Kidney epithelial cell (primary cell): Measurements from ENCODE around the gene ALB. TPM values are rescaled to one million over a fixed set of nuclear protein-coding genes. Genes with fewer than 3 reads are reported as not detected.

Source experiments
- DNase-seq: peaks from one replicate; pipeline ENCODE4 v3.0.0-alpha.2; 2010; ENCODE audit warnings: low read depth
- H3K27me3 ChIP-seq: 2 replicates; pipeline ENCODE4 v1.6.0; 2011; ENCODE audit warnings: low read length; ENCODE audit not compliant: control insufficient read depth, insufficient read depth
- H3K36me3 ChIP-seq: 2 replicates; pipeline ENCODE4 v1.5.1; 2011; ENCODE audit warnings: low read length; ENCODE audit not compliant: control insufficient read depth, insufficient read depth
- H3K4me3 ChIP-seq: 2 replicates; pipeline ENCODE4 v1.5.1; 2011; ENCODE audit warnings: low read depth, mild to moderate bottlenecking, control low read depth, low read length
- total RNA-seq: library from RNA; depleted of rRNA; stranded (reverse); fragments of >200 nt; gene quantifications from 2 replicates; pipeline ENCODE4 v1.2.3, GENCODE V29; 2015
- TF ChIP-seq, protein P1 (sequence below): IDR thresholded peaks from 2 replicates; pipeline ENCODE4 v1.5.1; 2011; ENCODE audit warnings: mild to moderate bottlenecking, moderate library complexity, low read length, control low read depth, inconsistent platforms; ENCODE audit not compliant: insufficient read depth, poor library complexity, severe bottlenecking

Gene ALB
- total RNA-seq, 1 donor from 2014 or later = not detected

DNA sequence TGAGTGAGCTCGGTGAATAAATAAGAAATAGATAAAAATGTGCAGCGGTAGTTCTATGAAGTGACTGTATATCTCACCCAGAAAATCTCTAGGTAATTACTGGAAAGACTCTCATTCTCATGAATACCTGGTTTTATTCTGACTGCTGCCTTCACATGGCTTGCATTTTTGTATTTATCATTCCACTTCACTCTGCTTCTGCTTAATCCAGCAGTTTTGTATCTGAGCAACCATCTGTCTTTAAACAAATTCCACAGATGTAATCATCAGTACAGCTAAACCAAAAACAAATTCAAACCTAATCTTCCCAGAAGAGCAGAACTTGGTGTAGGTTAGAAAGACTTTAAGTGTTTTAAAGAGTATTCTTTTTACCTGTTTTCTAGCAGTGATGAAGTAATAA lies 11.2 kb upstream of the ALB start:
- TF ChIP-seq, protein P1, sequence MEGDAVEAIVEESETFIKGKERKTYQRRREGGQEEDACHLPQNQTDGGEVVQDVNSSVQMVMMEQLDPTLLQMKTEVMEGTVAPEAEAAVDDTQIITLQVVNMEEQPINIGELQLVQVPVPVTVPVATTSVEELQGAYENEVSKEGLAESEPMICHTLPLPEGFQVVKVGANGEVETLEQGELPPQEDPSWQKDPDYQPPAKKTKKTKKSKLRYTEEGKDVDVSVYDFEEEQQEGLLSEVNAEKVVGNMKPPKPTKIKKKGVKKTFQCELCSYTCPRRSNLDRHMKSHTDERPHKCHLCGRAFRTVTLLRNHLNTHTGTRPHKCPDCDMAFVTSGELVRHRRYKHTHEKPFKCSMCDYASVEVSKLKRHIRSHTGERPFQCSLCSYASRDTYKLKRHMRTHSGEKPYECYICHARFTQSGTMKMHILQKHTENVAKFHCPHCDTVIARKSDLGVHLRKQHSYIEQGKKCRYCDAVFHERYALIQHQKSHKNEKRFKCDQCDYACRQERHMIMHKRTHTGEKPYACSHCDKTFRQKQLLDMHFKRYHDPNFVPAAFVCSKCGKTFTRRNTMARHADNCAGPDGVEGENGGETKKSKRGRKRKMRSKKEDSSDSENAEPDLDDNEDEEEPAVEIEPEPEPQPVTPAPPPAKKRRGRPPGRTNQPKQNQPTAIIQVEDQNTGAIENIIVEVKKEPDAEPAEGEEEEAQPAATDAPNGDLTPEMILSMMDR = no peak
- H3K4me3 ChIP-seq = no peak overlapping the region
- H3K36me3 ChIP-seq = no peaks in the 10 kb centered on the region
- no peak for DNase-seq
- no peaks in the 10 kb centered on the region for H3K27me3 ChIP-seq

DNA sequence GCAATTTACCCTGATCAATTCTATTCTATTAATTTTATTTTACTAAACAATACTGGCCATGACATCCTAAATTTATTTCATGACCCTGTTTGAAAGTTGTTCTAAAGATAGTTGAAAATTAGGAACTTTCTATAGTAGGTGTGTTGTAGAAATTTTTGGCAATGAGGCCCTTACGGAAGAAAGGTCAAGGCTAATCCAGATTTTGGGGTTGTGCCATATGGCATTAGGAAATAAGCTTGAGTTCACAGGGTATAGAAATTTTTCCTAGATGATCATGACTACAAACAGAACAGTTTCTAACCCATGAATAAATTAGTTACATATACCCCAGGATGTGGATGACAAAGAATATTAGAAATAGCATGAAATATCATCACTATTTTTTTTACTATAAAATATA lies 7.8 kb upstream of the ALB start:
- TF ChIP-seq, protein P1 = no peak
- DNase-seq = no peak
- Histone ChIP-seq H3K27me3 (no peaks in the 10 kb centered on the region), H3K4me3 (no peak overlapping the region), H3K36me3 (no peaks in the 10 kb centered on the region)

DNA sequence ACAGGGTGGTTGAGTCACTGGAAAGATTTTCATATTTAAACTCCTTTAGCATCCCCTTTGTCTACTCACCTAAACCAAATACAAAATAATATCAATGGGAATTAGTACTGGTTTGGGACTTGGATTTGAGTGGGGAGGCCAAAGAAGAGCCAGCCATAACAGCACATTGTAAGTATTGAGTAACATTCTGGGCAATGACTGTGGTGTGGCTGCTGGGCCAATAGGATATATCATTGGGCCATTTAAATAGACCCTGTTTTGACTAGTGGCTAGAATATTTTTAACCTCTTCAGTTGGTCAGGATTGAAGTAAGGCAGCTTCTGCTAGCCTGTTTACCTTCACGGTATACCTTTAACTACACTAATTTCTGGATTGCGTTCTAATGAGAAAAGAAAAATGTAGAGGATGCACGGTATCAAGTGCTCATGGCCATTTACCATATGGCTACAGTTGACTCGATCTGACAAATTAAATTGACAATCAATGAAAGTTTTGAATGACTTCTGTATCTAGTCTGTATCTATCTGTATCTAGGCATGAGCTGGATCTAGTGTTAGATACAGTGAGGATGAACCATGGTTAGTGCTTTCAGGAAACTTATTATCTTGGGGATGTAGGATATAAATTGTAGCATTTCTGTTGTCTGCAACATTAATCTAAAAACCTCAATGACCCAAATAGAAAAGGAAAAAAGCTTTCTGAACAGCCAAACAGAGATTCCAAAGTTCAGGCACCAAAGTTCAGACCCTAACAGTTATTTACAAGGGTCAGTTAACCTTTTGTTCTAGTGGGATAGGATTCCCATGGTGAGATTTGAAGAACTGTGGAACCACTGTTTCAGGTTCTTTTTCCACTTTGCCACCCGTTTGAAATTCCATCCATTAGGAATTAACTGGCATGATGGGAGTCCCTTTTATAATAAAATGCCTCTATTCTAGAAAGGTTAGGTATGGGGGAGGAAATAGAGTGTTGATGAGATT lies 6.8 kb upstream of the ALB start:
- Histone ChIP-seq H3K36me3 (no peaks in the 10 kb centered on the region), H3K27me3 (no peaks in the 10 kb centered on the region), H3K4me3 (no peak overlapping the region)
- no peak for DNase-seq
- TF ChIP-seq, protein P1 = no peak

DNA sequence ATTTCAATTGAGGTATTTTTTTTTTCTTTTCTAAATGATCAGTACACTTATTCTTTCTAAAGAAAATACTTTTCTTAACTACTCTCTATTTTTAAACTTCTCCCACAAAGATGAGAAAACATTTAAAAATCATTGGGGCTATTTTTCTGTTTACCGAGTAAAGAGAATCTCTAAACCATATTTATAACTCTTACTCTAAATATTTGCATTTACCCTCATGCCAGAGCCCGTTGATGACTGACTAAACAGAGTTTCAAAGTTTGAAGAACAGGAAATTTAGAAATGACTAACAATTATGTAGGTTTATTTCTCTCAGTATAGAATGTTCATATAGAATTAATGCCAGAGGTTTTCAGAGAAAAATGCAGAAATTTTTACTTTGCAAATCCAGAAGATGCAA lies 2.7 kb upstream of the ALB start:
- H3K4me3 ChIP-seq = no peak overlapping the region
- DNase-seq = no peak
- no peaks in the 10 kb centered on the region for H3K27me3 ChIP-seq
- no peaks in the 10 kb centered on the region for H3K36me3 ChIP-seq
- TF ChIP-seq, protein P1 = no peak

DNA sequence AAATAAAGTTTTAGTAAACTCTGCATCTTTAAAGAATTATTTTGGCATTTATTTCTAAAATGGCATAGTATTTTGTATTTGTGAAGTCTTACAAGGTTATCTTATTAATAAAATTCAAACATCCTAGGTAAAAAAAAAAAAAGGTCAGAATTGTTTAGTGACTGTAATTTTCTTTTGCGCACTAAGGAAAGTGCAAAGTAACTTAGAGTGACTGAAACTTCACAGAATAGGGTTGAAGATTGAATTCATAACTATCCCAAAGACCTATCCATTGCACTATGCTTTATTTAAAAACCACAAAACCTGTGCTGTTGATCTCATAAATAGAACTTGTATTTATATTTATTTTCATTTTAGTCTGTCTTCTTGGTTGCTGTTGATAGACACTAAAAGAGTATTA lies 370 bp downstream of the ALB start:
- Histone ChIP-seq H3K4me3 (no peak overlapping the region), H3K36me3 (no peaks in the 10 kb centered on the region), H3K27me3 (no peaks in the 10 kb centered on the region)
- no peak for DNase-seq
- TF ChIP-seq, protein P1 = no peak
